ENCODE results near the gene LELP1.

The LELP1 gene

GRCh38 chr1:153246018-153246417 is 42.8 kb downstream of the LELP1 start:
- Histone ChIP-seq H3K27me3 (ENCODE audit: control insufficient read depth, low read length) (no peaks in the 10 kb centered on the region), H4K20me1 (ENCODE audit: control insufficient read depth, insufficient read depth, low read depth, low read length) (no peaks in the 10 kb centered on the region; the same call in 1 of the 2 replicates), H3K79me2 (ENCODE audit: control insufficient read depth, low read length) (no peaks in the 10 kb centered on the region), H3K27ac (ENCODE audit: low read depth, low read length) (no peak overlapping the region), H3K4me2 (ENCODE audit: low read length) (no peak overlapping the region), H3K9me3 (ENCODE audit: control insufficient read depth, insufficient read depth, low read length) (no peaks in the 10 kb centered on the region), H3K4me1 (ENCODE audit: control insufficient read depth, low read length) (no peaks in the 10 kb centered on the region), H3K9me2 (replicated peaks; ENCODE audit: control insufficient read depth, low read length) (no peaks in the 10 kb centered on the region), H3K36me3 (ENCODE audit: control insufficient read depth, low read length) (no peaks in the 10 kb centered on the region), H3F3A (ENCODE audit: control insufficient read depth, insufficient read depth) (no peaks in the 10 kb centered on the region), H3K4me3 (ENCODE audit: low read length) (no peak overlapping the region)
- TF ChIP-seq CTCF (IDR thresholded peaks at IDR 0.05; ENCODE audit: low read depth, low read length, poor library complexity, severe bottlenecking) (no peak), EZH2phosphoT487 (IDR thresholded peaks at IDR 0.05; ENCODE audit: borderline replicate concordance, low read length) (no peak)

- Histone ChIP-seq H4K20me1 (ENCODE audit: control insufficient read depth, insufficient read depth, low read depth, low read length) (no peaks in the 10 kb centered on the region), H3K4me2 (ENCODE audit: low read length) (no peak overlapping the region), H3K4me3 (ENCODE audit: low read length) (no peak overlapping the region), H3K27ac (ENCODE audit: low read depth, low read length) (no peak overlapping the region), H3K9me3 (ENCODE audit: control insufficient read depth, insufficient read depth, low read length) (no peaks in the 10 kb centered on the region), H3F3A (ENCODE audit: control insufficient read depth, insufficient read depth) (no peaks in the 10 kb centered on the region), H3K79me2 (ENCODE audit: control insufficient read depth, low read length) (no peaks in the 10 kb centered on the region), H3K36me3 (ENCODE audit: control insufficient read depth, low read length) (no peaks in the 10 kb centered on the region), H3K27me3 (ENCODE audit: control insufficient read depth, low read length) (no peaks in the 10 kb centered on the region), H3K4me1 (ENCODE audit: control insufficient read depth, low read length) (no peaks in the 10 kb centered on the region), H3K9me2 (replicated peaks; ENCODE audit: control insufficient read depth, low read length) (no peaks in the 10 kb centered on the region)
- TF ChIP-seq CTCF (IDR thresholded peaks at IDR 0.05; ENCODE audit: low read depth, low read length, poor library complexity, severe bottlenecking) (no peak), EZH2phosphoT487 (IDR thresholded peaks at IDR 0.05; ENCODE audit: borderline replicate concordance, low read length) (no peak)
These were observed 43.6 kb downstream of the LELP1 start for GRCh38 chr1:153246825-153247224.

- Histone ChIP-seq H3F3A (ENCODE audit: control insufficient read depth, insufficient read depth) (no peaks in the 10 kb centered on the region), H3K27me3 (ENCODE audit: control insufficient read depth, low read length) (no peaks in the 10 kb centered on the region), H4K20me1 (ENCODE audit: control insufficient read depth, insufficient read depth, low read depth, low read length) (no peaks in the 10 kb centered on the region), H3K36me3 (ENCODE audit: control insufficient read depth, low read length) (no peaks in the 10 kb centered on the region), H3K9me2 (replicated peaks; ENCODE audit: control insufficient read depth, low read length) (no peaks in the 10 kb centered on the region), H3K4me3 (ENCODE audit: low read length) (no peak overlapping the region), H3K9me3 (ENCODE audit: control insufficient read depth, insufficient read depth, low read length) (no peaks in the 10 kb centered on the region), H3K4me1 (ENCODE audit: control insufficient read depth, low read length) (no peaks in the 10 kb centered on the region), H3K79me2 (ENCODE audit: control insufficient read depth, low read length) (no peaks in the 10 kb centered on the region), H3K4me2 (ENCODE audit: low read length) (no peak overlapping the region), H3K27ac (ENCODE audit: low read depth, low read length) (no peak overlapping the region)
- TF ChIP-seq CTCF (IDR thresholded peaks at IDR 0.05; ENCODE audit: low read depth, low read length, poor library complexity, severe bottlenecking) (no peak), EZH2phosphoT487 (IDR thresholded peaks at IDR 0.05; ENCODE audit: borderline replicate concordance, low read length) (no peak)
These were observed 45.1 kb downstream of the LELP1 start for GRCh38 chr1:153248176-153248879.

Measured in DOHH2 (cell line).